Ovary (tissue), 3 donors: ENCODE results near the gene CDKAL1.

ENCODE experiments used
- POLR2A ChIP-seq: fragments of 450-650 bp; IDR thresholded peaks from one replicate; pipeline ENCODE4 v1.6.1; 2017; ENCODE audit warnings: antibody characterized with exemption, mild to moderate bottlenecking, moderate library complexity
- TF ChIP-seq, protein P1 (sequence below), 3 donors: fragments of 450-650 bp in 2 of 3; fragments of 200-600 bp in 1 of 3; IDR thresholded peaks; one replicate each; pipeline versions ENCODE4 v1.5.1 to v1.8.0; 2016 to 2022; ENCODE audit warnings: antibody characterized with exemption in 3 of 3, mild to moderate bottlenecking in 1 of 3
- donor health status: DM: no; HTN: no; CAD: no.

DNA sequence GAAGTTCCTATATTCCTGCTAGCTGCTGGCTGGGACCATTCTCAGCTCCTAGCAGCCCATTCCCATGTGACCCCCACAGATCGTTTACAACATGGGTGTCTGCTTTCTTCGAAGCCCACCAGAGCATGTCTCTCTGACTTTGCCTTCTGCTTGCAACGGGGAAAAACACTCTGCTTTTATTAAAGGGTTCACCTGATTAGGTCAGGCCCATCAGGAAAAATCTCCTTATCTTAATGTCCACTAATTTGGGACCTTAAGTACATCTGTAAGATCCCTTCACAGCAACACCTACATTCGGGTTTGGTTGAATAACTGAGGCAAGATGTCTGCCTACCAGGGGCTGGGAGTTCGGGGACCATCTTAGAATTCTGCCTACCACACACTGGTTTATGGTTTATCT lies 496.9 kb downstream of the CDKAL1 start:
- TF ChIP-seq, protein P1, sequence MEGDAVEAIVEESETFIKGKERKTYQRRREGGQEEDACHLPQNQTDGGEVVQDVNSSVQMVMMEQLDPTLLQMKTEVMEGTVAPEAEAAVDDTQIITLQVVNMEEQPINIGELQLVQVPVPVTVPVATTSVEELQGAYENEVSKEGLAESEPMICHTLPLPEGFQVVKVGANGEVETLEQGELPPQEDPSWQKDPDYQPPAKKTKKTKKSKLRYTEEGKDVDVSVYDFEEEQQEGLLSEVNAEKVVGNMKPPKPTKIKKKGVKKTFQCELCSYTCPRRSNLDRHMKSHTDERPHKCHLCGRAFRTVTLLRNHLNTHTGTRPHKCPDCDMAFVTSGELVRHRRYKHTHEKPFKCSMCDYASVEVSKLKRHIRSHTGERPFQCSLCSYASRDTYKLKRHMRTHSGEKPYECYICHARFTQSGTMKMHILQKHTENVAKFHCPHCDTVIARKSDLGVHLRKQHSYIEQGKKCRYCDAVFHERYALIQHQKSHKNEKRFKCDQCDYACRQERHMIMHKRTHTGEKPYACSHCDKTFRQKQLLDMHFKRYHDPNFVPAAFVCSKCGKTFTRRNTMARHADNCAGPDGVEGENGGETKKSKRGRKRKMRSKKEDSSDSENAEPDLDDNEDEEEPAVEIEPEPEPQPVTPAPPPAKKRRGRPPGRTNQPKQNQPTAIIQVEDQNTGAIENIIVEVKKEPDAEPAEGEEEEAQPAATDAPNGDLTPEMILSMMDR (IDR thresholded peaks at IDR 0.05), result no peak
- TF ChIP-seq POLR2A, result no peak
